Measurements from ENCODE around the gene NNMT.

The NNMT gene

GRCh38 chr11:114263513-114264170 lies 32.6 kb upstream of the NNMT start:
- no peak for DNase-seq (ENCODE audit: low spot score)

- no peak for DNase-seq (ENCODE audit: low spot score)
Observed at GRCh38 chr11:114264381-114264780, 31.8 kb upstream of the NNMT start.

- DNase-seq (ENCODE audit: low spot score) = no peak
Observed at GRCh38 chr11:114265122-114265878, 30.9 kb upstream of the NNMT start.

- DNase-seq (ENCODE audit: low spot score) = no peak
Observed at GRCh38 chr11:114269498-114269897, 26.7 kb upstream of the NNMT start.

GRCh38 chr11:114270531-114271270 lies 25.5 kb upstream of the NNMT start:
- no peak for DNase-seq (ENCODE audit: low spot score)

- no peak for DNase-seq (ENCODE audit: low spot score)
Observed at GRCh38 chr11:114271316-114271715, 24.9 kb upstream of the NNMT start.

GRCh38 chr11:114272311-114272710 lies 23.9 kb upstream of the NNMT start:
- no peak for DNase-seq (ENCODE audit: low spot score)

GRCh38 chr11:114273071-114273470 lies 23.1 kb upstream of the NNMT start:
- DNase-seq (ENCODE audit: low spot score) = no peak

- no peak for DNase-seq (ENCODE audit: low spot score)
Observed at GRCh38 chr11:114273890-114274635, 22.1 kb upstream of the NNMT start.

GRCh38 chr11:114274637-114275036 lies 21.6 kb upstream of the NNMT start:
- no peak for DNase-seq (ENCODE audit: low spot score)

- no peak for DNase-seq (ENCODE audit: low spot score)
Observed at GRCh38 chr11:114275280-114275679, 20.9 kb upstream of the NNMT start.

GRCh38 chr11:114276077-114276476 lies 20.1 kb upstream of the NNMT start:
- no peak for DNase-seq (ENCODE audit: low spot score)

- no peak for DNase-seq (ENCODE audit: low spot score)
Observed at GRCh38 chr11:114277637-114278341, 18.4 kb upstream of the NNMT start.

GRCh38 chr11:114278342-114279065 lies 17.7 kb upstream of the NNMT start:
- no peak for DNase-seq (ENCODE audit: low spot score)

- DNase-seq (ENCODE audit: low spot score) = no peak
Observed at GRCh38 chr11:114279792-114280546, 16.2 kb upstream of the NNMT start.

- no peak for DNase-seq (ENCODE audit: low spot score)
Observed at GRCh38 chr11:114280696-114281095, 15.5 kb upstream of the NNMT start.

GRCh38 chr11:114281388-114281956 lies 14.7 kb upstream of the NNMT start:
- DNase-seq (ENCODE audit: low spot score) = no peak

- no peak for DNase-seq (ENCODE audit: low spot score)
Observed at GRCh38 chr11:114282488-114282887, 13.7 kb upstream of the NNMT start.

GRCh38 chr11:114283422-114283821 lies 12.8 kb upstream of the NNMT start:
- no peak for DNase-seq (ENCODE audit: low spot score)

GRCh38 chr11:114284021-114284420 lies 12.2 kb upstream of the NNMT start:
- DNase-seq (ENCODE audit: low spot score) = no peak
